HG03378 (cell line): Measurements from ENCODE around the gene RAVER1.
"Not testable (repeated sequence)": the region's sequence is repeated elsewhere in the genome, so short reads cannot be mapped to it uniquely, and the experiment has no call there.

ENCODE experiments used
- ATAC-seq: cut with Tn5 transposase; IDR thresholded peaks from one replicate; pipeline ENCODE4 v1.9.1; 2021; ENCODE audit warnings: mild to moderate bottlenecking, moderate library complexity; ENCODE audit not compliant: unreplicated experiment

RAVER1 gene

DNA sequence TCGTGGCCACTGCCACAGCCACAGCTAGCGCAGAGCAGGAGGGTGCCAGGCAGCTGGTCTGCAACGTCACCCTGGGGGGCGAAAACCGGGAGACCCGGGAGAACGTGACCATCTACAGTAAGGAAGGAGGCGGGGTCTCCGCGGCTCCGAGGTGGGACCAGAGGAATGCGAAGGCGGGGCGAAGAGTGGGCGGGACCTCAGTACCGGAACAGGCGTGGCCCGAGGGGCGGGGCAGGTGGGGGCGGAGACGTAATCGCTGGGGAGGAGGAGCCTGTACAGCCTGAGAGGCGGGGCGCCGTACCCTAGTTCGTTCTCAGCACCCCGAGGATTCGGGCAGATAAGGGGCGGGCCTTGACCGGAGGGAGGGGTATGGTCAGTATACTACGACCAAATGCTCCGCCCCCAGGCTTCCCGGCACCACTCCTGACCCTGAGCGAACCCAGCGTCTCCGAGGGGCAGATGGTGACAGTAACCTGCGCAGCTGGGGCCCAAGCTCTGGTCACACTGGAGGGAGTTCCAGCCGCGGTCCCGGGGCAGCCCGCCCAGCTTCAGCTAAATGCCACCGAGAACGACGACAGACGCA, 41.0 kb downstream of the RAVER1 start:
- ATAC-seq: no peak

DNA sequence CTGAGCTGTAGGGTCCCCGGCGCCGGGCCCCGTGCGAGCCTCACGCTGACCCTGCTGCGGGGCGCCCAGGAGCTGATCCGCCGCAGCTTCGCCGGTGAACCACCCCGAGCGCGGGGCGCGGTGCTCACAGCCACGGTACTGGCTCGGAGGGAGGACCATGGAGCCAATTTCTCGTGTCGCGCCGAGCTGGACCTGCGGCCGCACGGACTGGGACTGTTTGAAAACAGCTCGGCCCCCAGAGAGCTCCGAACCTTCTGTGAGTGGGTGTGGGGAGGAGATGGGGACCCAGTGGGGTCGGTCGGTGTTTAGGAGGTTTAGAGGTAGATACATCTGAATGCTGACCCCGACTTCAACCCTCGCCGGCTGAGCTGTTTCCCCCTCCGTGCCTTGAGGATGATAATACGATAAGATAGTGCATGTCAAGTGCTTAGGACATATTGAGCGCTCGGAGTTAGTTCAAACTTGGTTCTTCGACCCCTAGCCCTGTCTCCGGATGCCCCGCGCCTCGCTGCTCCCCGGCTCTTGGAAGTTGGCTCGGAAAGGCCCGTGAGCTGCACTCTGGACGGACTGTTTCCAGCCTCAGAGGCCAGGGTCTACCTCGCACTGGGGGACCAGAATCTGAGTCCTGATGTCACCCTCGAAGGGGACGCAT, 41.6 kb downstream of the RAVER1 start:
- ATAC-seq: no peak

DNA sequence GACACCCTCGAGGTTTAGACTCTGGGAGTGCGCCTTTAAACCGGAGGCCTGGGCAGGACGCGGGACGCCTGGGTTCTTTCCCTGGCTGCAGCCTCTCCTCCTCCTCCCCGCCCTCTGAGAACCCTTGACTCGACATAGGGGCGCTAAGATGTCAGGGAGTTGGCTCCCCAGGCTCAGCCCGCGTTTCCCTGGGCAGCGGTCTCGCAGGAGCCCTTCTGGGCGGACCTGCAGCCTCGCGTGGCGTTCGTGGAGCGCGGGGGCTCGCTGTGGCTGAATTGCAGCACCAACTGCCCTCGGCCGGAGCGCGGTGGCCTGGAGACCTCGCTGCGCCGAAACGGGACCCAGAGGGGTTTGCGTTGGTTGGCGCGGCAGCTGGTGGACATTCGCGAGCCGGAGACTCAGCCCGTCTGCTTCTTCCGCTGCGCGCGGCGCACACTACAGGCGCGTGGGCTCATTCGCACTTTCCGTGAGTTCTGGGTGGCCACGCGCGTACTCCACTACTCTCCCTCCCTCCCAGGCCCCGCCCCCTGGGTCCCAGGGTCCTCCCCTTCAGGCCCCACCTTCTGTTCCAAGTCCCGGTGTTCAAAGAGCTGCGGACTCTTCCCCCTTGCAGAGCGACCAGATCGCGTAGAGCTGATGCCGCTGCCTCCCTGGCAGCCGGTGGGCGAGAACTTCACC, 42.3 kb downstream of the RAVER1 start:
- ATAC-seq: no peak

DNA sequence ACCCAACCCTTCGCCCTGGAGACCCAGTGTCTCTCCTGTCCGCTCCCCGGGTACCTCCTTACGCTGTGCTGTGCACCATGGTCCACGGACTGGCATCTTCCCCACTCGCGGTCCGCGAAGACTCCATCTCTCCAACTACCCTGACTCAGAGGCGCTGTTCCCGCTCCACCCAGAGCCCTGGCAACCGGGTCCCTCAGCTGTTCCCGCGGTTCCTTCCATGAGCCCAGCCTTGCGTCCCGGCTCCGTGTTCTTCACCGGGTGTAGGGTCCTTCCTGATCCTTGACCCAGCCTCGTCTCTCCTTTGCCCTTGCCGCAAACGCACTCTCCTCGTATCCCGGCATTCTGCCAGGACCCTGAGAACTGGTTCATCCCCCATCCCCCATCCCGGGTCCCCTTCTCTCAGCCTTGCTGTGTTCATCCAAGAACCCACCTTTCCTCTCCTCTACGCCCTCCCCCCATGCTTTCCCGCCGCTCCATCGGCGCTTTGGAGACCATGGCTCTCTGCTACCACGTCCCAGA, 42.9 kb downstream of the RAVER1 start:
- no peak for ATAC-seq

DNA sequence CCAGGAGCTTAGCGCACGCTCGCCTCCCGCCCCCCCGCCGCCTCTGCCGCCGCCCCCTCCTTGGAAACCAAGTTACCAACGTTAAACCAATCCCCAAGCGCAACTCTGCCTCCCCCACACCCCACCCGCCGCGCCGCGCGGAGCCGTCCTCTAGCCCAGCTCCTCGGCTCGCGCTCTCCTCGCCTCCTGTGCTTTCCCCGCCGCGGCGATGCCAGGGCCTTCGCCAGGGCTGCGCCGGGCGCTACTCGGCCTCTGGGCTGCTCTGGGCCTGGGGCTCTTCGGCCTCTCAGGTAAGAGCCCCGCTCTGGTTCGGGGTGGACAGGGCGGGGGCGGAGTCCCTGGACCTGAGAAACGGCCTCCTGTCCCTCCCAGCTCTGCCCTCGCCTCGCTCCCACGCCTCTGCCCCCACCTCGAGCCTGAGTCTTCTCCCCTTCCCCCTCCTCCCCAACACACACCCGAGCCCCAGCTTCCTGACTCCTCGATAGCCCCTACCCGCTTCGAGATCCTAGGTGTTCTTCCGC, 43.4 kb downstream of the RAVER1 start, which contains the start of gene ICAM5:
ICAM5 (plus strand) TSS at position 117 of the 521 bp plus-strand sequence; CDS start at position 209, 92 bp downstream.
- ATAC-seq: no peak

DNA sequence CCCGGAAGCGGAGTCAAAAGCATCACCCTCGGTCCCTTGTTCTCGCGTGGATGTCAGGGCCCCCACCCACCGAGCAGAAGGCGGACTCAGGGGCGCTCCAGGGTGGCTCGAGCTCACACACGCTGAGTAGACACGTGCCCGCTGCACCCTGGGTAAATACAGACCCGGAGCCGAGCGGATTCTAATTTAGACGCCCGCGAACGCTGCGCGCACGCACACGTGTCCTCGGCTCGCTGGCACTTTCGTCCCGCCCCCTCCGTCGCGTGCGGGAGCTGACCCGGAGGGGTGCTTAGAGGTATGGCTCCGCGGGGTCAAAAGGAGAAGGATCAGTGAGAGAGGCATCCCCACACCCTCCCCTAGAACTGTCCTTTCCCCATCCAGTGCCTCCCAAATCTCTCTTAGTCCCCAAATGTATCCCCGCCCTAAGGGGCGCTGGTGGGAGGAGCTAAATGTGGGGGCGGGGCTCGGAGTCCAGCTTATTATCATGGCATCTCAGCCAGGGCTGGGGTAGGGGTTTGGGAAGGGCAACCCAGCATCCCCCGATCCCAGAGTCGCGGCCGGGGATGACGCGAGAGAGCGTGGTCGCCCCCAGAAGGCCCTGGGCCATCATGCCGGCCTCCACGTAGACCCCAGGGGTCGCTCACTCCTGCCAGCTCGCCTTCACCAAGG, 44.0 kb downstream of the RAVER1 start:
- ATAC-seq: no peak

DNA sequence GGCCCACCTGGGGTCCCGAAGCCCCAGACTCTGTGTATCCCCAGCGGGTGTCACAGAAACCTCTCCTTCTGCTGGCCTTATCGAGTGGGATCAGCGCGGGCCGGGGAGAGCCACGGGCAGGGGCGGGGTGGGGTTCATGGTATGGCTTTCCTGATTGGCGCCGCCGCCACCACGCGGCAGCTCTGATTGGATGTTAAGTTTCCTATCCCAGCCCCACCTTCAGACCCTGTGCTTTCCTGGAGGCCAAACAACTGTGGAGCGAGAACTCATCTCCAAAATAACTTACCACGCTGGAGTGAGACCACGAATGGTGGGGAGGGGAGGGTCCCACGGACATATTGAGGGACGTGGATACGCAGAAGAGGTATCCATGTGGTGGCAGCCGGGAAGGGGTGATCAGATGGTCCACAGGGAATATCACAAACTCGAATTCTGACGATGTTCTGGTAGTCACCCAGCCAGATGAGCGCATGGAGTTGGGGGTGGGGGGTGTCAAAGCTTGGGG, 44.6 kb downstream of the RAVER1 start:
- no peak for ATAC-seq

DNA sequence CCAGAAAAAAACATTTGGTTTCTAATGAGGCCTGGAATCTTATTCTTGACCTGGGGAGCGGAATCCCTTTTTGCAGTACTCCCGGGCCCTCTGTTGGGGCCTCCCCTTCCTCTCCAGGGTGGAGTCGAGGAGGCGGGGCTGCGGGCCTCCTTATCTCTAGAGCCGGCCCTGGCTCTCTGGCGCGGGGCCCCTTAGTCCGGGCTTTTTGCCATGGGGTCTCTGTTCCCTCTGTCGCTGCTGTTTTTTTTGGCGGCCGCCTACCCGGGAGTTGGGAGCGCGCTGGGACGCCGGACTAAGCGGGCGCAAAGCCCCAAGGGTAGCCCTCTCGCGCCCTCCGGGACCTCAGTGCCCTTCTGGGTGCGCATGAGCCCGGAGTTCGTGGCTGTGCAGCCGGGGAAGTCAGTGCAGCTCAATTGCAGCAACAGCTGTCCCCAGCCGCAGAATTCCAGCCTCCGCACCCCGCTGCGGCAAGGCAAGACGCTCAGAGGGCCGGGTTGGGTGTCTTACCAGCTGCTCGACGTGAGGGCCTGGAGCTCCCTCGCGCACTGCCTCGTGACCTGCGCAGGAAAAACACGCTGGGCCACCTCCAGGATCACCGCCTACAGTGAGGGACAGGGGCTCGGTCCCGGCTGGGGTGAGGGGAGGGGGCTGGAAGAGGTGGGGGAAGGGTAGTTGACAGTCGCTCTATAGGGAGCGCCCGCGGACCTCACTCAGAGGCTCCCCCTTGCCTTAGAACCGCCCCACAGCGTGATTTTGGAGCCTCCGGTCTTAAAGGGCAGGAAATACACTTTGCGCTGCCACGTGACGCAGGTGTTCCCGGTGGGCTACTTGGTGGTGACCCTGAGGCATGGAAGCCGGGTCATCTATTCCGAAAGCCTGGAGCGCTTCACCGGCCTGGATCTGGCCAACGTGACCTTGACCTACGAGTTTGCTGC, 46.3 kb downstream of the RAVER1 start, which contains the start of gene ICAM4:
ICAM4 (plus strand) TSS at position 153 of the 935 bp plus-strand sequence; CDS start at position 211, 58 bp downstream.
- no peak for ATAC-seq

DNA sequence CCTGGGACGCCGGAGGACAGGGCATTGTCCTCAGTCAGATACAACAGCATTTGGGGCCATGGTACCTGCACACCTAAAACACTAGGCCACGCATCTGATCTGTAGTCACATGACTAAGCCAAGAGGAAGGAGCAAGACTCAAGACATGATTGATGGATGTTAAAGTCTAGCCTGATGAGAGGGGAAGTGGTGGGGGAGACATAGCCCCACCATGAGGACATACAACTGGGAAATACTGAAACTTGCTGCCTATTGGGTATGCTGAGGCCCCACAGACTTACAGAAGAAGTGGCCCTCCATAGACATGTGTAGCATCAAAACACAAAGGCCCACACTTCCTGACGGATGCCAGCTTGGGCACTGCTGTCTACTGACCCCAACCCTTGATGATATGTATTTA, 47.9 kb downstream of the RAVER1 start:
- no peak for ATAC-seq

DNA sequence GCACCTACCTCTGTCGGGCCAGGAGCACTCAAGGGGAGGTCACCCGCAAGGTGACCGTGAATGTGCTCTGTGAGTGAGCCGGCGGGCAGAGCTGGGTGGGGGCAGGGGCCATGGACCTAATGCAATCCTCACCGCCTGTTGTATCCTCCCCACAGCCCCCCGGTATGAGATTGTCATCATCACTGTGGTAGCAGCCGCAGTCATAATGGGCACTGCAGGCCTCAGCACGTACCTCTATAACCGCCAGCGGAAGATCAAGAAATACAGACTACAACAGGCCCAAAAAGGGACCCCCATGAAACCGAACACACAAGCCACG, 48.4 kb downstream of the RAVER1 start:
- ATAC-seq: no peak

DNA sequence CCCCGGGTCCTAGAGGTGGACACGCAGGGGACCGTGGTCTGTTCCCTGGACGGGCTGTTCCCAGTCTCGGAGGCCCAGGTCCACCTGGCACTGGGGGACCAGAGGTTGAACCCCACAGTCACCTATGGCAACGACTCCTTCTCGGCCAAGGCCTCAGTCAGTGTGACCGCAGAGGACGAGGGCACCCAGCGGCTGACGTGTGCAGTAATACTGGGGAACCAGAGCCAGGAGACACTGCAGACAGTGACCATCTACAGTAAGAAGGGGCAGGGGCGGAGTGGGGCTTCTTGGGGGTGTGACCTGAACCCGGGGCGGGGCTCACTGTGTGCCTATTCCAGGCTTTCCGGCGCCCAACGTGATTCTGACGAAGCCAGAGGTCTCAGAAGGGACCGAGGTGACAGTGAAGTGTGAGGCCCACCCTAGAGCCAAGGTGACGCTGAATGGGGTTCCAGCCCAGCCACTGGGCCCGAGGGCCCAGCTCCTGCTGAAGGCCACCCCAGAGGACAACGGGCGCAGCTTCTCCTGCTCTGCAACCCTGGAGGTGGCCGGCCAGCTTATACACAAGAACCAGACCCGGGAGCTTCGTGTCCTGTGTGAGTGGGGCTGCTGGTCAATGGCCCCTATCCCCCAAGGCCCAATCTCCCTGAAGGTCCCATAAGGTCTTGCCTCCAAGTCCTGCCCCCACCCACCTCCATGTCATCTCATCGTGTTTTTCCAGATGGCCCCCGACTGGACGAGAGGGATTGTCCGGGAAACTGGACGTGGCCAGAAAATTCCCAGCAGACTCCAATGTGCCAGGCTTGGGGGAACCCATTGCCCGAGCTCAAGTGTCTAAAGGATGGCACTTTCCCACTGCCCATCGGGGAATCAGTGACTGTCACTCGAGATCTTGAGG, 49.0 kb downstream of the RAVER1 start:
- ATAC-seq: no peak

DNA sequence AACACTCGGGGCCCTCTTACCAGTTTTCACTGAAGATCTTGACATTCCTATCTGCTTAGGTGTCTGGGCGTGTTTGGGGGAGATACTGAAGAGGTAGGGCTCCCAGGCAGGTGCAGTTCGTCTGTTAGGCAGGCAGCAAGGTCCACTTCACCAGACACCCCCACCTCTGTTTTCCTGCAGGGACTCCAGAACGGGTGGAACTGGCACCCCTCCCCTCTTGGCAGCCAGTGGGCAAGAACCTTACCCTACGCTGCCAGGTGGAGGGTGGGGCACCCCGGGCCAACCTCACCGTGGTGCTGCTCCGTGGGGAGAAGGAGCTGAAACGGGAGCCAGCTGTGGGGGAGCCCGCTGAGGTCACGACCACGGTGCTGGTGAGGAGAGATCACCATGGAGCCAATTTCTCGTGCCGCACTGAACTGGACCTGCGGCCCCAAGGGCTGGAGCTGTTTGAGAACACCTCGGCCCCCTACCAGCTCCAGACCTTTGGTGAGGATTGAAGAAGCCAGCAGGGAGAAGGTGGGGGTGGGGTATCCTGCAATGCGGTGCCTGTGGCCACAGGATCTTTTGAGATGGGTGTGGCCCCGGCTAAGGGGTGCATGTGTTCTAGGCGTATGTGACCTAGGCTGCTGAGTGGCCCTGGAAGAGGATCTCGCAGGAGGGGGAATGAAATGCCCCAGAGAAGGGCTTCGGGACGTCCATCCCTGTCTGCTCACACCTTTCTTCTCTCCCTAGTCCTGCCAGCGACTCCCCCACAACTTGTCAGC, 49.8 kb downstream of the RAVER1 start:
- no peak for ATAC-seq

DNA sequence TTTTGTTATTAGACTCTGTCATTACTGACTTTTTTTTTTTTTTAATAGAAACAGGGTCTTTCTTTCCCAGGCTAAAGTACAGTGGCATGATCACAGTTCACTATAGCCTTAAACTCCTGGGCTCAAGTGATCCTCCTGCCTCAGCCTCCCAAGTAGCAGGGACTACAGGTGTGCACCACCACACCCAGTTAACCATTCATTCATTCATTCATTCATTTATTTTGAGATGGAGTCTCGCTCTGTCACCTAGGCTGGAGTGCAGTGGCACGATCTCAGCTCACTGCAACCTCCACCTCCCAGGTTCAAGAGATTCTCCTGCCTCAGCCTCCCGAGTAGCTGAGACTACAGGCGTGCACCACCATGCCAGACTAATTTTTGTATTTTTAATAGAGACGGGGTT, 51.3 kb downstream of the RAVER1 start:
- ATAC-seq: not testable (repeated sequence)

DNA sequence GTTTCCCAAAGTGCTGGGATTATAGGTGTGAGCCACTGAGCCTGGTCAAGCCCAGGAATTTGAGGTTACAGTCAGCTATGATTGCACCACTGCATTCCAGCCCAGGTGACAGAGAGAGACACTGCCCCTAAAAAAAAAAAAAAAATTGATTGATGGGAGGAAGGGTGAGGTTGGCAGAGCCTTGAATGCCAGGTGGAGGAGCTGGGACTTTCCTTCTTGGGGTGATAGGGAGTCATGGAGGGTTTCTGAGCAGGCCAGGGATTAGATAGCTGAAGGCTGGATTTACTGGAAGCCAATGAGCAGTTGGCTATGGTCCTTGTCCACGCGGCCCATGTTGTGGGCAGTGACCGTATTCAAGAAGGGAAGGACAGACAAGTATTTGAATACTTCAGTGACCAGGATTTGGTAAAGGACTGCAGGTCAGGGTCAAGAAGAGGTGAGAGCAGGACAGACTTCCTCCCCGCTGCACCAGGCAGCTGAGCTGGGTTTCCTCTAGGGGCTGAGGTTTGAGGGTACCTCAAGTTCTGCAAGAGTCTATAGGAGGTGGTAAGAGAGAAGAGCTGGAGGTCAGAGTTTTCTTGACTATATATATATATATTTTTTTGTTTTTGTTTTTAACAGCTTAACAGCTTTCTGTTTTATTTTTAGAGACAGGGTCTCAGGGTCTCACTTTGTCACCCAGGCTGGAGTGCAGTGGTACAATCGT, 53.4 kb downstream of the RAVER1 start:
- ATAC-seq: no peak

DNA sequence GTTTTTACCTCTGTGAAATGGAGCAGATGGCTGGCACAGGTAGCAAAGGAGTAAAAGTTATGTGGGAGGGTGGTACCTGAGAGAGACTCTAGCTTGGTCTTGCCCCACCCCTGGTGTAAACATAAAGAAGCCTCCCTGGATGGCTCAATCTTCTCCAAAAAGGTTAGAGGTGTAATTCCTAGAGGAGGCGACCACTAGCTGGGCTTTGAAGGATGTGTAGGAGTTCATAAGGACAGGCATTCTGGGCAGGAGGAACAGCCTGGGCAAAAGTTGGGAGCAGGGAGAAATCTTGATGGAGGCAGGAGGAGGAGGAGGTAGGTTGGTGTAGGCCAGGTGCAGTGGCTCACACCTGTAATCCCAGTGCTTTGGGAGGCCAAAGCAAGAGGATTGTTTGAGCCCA, 54.4 kb downstream of the RAVER1 start:
- no peak for ATAC-seq

DNA sequence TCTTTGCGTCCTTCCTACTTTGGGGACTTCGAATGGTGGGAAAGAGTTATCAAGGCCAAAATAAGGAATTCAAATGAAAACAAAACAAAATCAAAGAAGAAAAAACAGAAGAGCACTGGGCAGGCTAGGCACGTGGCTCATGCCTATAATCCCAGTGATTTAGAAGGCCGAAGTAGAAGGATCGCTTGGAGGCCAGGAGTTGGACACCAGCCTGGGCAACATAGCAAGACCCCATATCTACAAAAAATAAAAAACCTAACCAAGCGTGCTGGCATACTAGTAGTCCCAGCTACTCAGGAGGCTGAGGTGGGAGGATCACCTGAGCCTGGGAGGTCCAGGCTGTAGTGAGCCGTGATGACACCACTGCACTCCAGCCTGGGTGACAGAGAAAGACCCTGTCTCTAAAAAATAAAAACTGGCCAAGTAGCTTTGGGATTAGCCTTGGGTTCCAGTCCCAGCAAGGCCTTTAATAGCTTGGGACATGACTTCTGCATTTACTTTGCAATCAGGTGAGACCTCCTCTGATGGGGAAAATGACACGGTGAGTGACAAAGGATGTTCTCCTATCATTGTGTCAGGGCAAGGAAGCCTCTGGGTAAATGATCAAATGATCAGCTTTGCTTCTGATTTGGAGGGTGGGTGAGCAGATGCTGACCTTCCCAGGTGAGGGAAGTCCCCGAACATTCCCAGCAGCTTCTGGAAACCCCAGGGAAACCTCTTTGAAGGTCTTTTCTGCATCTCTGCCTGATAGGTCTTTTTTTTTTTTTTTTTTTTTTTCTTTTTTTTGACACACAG, 55.3 kb downstream of the RAVER1 start:
- ATAC-seq: no peak

DNA sequence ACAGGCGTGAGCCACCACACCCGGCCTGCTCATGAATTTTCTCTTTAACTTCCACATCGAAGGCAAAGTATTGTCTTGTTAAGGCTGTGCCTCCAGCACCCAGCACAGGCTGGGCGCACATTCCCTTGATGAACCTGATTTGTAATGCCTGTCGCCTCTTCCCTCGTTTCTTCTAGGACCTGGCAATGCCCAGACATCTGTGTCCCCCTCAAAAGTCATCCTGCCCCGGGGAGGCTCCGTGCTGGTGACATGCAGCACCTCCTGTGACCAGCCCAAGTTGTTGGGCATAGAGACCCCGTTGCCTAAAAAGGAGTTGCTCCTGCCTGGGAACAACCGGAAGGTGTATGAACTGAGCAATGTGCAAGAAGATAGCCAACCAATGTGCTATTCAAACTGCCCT, 58.7 kb downstream of the RAVER1 start:
- ATAC-seq: no peak
